Neural progenitor cell (in vitro differentiated cells): ENCODE results near the gene TPGS1.

ENCODE experiments used
- EZH2 ChIP-seq: fragments of 200-600 bp; sonication (generic); IDR thresholded peaks from 2 replicates; pipeline ENCODE4 v1.6.1; 2017; ENCODE audit warnings: antibody characterized with exemption, mild to moderate bottlenecking, moderate library complexity
- EZH2phosphoT487 ChIP-seq: fragments of 200-600 bp; sonication (generic); IDR thresholded peaks from 2 replicates; pipeline ENCODE4 v1.6.1; 2017; ENCODE audit warnings: antibody characterized with exemption
- TF ChIP-seq, protein P1 (sequence below): fragments of 200-600 bp; sonication (generic); IDR thresholded peaks from 2 replicates; pipeline ENCODE4 v1.5.1; 2017; ENCODE audit warnings: antibody characterized with exemption, mild to moderate bottlenecking

GRCh38 chr19:498511-498891 is 8.8 kb upstream of the TPGS1 start:
- TF ChIP-seq, protein P1, sequence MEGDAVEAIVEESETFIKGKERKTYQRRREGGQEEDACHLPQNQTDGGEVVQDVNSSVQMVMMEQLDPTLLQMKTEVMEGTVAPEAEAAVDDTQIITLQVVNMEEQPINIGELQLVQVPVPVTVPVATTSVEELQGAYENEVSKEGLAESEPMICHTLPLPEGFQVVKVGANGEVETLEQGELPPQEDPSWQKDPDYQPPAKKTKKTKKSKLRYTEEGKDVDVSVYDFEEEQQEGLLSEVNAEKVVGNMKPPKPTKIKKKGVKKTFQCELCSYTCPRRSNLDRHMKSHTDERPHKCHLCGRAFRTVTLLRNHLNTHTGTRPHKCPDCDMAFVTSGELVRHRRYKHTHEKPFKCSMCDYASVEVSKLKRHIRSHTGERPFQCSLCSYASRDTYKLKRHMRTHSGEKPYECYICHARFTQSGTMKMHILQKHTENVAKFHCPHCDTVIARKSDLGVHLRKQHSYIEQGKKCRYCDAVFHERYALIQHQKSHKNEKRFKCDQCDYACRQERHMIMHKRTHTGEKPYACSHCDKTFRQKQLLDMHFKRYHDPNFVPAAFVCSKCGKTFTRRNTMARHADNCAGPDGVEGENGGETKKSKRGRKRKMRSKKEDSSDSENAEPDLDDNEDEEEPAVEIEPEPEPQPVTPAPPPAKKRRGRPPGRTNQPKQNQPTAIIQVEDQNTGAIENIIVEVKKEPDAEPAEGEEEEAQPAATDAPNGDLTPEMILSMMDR = no peak
- TF ChIP-seq EZH2 = no peak
- TF ChIP-seq EZH2phosphoT487 = no peak
